Right hindlimb (tissue), 1 donor: ENCODE measurements around the gene ANP32B.
A peak's percentile ranks its signal among the peaks of the same experiment; 100 is the strongest.
"Not testable (repeated sequence)": the region's sequence is repeated elsewhere in the genome, so short reads cannot be mapped to it uniquely, and the experiment has no call there.

ENCODE experiments used
- DNase-seq: peaks from one replicate; pipeline ENCODE4 v3.0.0-alpha.2; 2018

ANP32B gene

DNA sequence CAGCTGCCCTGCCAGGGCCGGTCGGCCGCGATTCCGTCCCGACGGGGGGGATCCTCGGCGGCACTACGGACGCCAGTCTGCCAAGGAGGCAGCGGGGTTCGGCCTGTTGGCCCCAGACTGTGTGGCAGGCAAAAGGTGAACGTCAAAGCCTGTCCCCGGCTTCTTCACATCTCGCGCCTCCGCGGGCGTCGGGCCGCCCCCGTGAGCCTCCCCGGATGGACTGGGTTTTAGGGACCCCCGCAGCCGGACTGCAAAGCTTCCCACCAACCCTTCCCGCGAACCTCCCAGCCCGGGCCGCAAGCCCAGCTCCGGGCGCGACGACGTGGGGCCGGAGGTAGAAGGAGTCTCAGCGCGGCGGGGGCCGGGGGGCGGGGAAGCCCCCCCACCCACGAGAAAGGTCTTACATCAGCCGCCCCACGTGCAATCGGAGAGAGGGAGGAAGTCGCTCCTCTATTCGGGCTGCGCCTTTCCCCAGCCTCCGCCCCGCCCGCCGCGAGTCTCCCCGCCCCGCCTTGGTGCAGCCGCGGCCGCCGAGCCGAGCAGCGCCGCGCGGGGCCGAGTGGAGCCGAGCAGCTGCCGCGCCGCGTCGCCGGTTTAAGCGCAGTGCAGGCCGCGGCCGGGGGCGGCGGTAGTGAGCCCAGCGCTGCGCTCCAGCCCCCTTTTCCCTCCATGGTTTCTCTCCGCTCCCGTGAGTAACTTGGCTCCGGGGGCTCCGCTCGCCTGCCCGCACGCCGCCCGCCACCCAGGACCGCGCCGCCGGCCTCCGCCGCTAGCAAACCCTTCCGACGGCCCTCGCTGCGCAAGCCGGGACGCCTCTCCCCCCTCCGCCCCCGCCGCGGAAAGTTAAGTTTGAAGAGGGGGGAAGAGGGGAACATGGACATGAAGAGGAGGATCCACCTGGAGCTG, at the start of gene ANP32B:
Gene ANP32B (plus strand): TSS at position 659 of the 906 bp plus-strand sequence. CDS start 215 bp downstream, at position 874.
- peak; percentile 96 for DNase-seq

DNA sequence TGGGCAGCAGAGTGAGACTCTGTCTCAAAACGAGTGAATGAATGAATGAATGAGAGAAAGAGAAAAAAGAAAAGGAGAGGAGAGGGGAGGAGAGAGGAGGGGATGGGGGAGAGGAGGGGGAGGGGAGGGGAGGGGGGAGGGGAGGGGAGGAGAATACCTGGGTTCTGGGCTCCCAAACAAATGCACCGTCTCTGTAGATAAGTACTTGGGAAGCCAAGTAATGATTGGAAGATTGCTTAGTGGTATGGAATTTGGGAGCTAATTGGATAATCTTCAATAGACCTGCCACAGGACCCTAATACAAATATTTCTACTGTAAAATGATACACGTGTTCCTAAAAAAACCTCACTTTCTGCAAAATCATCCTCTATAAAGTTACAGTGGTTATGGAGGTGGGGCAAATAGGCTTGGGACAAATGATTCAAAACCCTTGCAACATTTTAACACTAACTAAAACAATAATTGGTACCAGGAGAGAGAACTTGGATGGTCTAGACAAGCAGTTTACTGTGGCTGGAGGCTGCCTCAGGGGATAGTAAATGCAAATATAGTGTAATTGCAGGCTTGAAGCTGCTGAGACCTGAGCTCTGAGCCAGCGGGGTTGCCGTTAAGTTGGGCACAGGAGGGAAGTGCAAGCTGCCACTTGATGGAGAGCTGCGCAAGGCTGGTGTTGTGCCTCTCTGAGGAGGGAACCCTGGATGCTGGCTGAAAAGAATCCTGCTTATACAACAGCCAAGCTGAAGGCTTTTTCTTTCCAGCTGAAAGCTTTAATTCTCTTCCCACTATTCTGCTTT, 48.6 kb upstream of the ANP32B start:
- DNase-seq = no peak

DNA sequence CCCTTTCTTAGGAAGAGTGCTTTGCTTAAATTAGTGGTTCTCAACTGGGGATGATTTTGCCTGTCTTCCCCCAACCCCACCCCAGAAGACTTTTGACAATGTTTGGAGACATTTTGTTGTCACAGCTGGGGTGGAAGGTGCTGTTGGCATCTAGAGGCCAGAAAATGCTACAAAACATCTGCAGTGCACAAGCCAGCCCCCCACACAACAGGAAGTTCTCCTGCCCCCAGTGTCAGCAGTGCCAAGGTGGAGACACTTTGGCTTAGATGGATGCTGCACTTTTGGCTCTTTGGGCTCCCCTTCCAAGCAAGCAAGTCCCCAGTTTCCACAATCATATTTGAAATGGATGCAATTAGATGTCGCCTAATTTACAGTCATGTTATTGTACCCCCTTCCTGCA, 47.9 kb upstream of the ANP32B start:
- DNase-seq = no peak

DNA sequence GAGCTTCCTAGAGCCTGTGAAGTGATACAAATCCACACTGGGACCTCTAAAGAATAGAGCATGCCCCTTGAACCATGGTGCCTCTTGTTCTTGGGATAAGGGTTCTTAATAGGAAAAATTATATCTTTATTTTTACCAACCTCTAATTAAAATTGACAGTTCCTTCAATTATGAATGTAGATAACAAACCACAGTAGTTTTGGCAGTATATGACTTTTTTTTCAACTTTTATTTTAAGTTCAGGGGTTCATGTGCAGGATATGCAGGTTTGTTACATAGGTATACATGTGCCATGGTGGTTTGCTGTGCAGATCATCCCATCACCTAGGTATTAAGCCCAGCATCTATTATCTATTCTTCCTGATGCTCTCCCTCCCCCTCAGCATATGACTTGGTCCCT, 46.1 kb upstream of the ANP32B start:
- no peak for DNase-seq

DNA sequence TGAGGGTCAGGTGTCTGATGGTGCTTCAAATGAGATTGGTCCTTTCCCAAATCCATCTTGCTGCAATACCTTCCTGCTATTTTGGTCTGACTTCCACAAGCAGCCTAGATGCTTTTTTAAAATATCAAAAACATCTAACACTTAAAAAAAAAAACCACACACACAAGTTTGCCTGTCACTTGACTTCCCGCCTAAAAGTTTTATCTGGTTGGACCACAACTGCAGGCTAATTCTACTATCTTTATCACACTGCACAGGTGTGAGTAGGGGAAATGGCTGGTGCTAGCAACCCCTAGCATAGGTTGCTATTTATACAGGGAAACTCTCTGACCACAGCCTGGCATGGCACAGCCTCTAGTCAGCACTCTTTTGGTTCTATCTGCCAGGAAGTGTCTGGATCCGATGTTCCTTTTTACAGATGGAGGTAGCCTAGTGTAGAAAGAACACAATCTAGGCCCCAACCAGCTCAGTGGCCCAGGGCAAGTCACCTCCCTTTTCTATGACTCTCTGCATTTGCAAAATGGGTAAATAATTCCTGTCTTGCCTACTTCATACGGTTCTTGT, 45.0 kb upstream of the ANP32B start, which contains the start of gene HEMGN:
Gene HEMGN (minus strand): TSS at position 92 of the 564 bp plus-strand sequence. CDS start 36 bp downstream, at position 56.
- DNase-seq = no peak

DNA sequence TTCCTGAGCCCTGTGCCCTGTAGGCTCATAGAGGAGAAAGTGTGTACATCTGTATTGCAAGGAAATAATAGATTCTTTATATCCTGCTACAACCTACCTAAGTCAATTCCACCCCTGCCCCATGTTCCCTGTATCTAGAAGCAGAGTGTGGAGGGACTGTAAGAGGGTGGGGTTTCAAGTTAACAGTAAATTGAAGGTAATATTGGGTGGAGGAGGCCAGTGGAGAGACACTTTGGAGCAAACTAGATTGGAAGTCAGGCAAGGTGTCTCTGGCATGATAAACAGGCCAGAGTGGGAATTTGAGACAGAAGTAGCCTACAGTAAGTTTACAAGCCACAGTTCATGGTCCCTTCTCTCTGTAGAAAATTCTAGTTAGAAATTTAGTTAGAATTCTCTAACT, 42.9 kb upstream of the ANP32B start:
- DNase-seq = no peak

DNA sequence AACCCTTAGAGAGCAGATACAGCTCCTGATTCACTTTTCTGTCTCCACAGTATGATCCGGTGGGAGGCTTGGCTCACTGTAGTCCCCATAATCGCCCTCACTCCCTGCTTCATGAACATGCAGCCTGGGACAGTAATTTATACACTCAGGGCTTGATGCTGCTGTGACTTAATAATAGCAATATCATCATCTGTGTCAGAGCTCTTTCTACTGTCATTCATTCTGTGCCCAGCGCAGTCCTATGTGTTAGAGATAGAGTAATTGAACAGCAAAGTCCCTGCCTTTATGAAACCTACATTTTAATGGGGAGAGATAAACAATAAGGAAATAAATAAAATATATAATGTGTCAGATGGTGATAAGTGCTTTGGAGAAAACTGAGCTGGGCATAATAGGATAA, 42.4 kb upstream of the ANP32B start:
- no peak for DNase-seq

DNA sequence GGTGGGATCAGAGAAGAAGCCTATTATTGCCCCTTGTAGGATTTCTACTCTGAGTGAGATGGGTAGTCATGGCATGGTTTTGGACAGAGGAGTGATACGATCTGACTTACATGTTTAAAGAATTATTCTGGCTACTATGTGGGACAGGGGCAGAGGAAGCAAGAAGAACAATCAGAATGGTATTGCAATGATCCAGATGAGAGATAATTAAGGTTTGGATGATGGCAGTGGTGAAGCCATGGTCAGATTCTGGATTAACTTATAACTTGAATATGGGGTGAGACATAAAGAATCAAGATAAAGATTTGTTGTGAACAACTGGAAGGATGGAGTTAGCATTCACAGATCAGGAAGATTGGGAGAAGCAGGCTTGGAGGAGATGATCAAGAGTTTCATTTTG, 41.8 kb upstream of the ANP32B start:
- no peak for DNase-seq

DNA sequence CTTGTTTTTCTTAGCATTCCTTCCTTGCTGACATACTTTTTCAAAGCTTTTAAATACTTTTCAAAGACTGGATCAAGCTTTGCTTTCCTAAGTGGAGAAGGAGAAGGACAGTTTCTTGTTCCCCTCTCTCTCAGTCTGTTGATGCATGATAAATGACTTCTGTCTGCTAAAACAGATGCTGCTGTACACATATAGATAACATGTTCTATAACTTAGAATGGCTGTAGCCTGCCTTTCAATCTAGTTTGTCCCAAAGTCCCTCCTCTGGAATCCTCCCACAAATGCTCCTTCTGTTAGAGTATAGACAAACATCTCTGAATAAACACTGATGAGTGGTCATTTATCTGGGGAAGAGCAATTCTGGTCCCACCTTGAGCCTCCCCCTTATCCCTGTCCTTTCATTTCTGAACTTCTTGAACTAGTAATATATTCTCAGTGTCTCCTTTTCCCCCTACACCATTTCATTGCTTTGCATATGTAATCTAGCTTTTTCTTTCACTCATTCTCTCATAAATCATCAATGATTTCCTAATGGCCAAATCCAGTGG, 39.8 kb upstream of the ANP32B start:
- no peak for DNase-seq

DNA sequence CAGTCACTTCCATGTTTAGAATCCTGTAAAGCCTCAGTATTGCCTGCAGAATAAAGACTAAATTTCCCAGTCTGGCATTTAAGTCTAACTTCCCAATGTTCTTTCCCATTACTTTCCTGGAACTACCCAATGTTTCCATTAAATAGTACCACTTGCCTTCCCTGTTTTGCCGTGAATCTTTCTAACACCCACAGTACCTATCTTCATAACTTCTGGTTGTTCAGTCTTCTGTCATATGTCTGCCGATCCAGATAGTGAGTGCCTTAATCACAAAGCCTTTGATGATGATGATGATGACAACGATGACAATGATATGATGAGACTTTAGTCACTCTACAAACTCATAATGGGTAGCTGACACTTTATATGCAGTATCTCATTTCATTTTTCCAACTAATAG, 38.5 kb upstream of the ANP32B start:
- no peak for DNase-seq

DNA sequence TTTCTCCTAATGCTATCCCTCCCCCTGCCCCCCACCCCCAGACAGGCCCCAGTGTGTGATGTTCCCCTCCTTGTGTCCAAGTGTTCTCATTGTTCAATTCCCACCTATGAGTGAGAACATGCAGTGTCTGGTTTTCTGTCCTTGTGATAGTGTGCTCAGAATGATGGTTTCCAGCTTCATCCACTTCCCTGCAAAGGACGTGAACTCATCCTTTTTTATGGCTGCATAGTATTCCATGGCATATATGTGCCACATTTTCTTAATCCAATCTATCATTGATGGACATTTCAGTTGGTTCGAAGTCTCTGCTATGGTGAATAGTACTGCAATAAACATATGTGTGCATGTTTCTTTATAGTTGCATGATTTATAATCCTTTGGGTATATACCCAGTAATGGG, 37.7 kb upstream of the ANP32B start:
- DNase-seq = not testable (repeated sequence)

DNA sequence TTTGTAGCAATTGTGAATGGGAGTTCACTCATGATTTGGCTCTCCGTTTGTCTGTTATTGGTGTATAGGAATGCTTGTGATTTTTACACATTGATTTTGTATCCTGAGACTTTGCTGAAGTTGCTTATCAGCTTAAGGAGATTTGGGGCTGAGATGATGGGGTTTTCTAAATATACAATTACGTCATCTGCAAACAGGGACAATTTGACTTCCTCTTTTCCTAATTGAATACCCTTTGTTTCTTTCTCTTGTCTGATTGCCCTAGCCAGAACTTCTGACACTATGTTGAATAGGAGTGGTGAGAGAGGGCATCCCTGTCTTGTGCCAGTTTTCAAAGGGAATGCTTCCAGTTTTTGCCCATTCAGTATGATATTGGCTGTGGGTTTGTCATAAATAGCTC, 36.0 kb upstream of the ANP32B start:
- DNase-seq = not testable (repeated sequence)

DNA sequence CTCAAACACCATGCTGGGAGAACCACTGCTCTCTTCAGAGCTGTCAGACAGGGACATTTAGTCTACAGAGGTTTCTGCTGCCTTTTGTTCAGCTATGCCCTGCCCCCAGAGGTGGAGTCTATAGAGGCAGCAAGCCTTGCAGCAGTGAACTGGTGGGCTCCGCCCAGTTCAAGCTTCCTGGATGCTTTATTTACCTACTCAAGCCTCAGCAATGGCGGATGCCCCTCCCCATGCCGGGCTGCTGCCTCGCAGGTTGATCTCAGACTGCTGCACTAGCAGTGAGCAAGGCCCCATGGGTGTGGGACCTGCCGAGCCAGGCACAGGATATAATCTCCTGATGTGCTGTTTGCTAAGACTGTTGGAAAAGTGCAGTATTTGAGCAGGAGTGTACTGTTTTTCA, 32.3 kb upstream of the ANP32B start:
- not testable (repeated sequence) for DNase-seq

DNA sequence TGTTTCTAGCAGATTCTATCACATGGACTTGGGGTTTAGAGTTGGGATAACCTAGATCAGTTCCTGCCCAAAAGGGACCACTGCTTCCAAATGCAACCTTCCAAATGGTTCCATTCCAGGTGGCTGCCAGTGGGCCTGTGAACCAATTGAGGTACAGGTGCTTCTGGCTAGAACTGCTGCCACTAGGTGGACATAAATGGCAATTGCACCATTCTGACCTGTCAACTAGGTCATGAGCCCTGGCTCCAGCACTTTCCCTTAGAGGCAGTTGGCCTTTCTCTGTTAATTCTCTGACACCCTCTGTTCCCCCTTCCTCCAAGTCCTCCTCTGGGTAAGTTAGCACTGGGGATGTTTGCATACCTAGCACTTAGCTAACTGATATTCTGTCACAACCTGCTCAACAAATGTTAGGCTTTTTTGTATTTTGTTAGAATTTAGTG, 28.6 kb upstream of the ANP32B start:
- no peak for DNase-seq

DNA sequence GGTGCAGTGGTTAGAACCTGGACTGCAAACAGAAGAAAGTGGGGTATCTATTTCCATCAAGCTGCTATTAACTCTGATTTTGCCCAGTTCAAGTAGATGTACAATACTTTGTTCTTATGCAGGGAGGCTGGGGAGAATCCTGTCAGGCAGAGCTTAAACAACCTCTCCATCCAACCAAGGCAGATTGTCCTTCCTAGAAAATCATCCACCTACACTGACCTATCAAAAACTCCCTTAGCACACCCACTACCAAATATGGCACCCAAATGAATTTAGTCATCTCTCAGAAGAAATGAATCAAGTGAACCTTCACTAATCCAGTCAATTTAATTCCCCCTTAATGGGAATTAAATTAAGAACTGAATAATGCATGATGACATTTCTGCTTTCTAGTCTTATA, 26.8 kb upstream of the ANP32B start:
- no peak for DNase-seq

DNA sequence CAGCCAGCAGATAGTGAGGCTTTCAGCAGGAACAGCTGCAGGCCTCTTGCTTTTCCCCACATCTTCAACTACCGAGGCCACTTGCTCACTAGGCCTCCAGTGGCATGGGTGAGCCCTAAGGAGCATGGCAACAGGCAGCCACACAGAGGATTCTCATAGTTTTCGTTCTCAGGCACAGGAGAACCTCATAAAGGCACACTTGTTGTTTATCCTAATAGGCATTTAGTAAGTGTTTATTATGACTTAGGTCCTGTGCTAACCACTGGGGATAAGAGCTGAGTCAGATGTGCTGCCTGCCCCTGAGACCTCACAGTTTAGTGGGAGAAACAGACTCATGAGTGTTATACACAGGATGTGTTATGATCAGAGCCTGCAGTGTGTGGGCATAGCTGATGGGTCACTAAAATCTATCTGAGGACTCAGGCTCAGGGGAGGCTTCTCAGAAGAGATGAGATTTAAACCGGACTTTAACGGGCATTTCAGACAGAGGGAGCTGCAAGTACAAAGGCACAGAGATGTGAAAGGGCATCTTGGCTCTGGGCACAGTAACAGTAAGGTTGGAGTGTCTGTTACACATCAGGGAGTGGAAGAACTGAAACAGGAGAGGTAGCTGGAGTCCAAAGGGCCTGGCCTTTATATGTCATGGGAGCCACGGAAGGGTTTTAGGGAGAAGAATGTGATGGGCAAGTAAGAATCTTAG, 24.2 kb upstream of the ANP32B start:
- DNase-seq = no peak

DNA sequence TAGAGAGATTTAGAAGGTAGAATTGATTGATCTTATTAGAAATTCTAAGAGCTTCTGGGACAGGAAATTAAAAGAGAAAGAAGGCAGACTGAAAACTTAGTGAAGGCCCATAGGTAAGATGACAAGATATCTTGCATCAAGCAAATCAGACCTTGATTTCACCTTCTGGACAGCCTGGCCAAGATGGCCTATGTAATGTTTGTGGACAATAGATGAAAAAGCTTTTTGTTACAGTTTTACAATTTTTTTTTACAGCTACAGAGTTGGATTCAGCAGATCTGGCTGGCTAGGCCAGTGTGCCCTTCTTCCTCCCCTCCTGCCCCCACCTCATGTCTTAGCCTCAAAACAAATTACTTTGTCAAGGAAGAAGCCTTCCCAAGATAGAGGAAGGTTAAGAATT, 23.6 kb upstream of the ANP32B start:
- no peak for DNase-seq

DNA sequence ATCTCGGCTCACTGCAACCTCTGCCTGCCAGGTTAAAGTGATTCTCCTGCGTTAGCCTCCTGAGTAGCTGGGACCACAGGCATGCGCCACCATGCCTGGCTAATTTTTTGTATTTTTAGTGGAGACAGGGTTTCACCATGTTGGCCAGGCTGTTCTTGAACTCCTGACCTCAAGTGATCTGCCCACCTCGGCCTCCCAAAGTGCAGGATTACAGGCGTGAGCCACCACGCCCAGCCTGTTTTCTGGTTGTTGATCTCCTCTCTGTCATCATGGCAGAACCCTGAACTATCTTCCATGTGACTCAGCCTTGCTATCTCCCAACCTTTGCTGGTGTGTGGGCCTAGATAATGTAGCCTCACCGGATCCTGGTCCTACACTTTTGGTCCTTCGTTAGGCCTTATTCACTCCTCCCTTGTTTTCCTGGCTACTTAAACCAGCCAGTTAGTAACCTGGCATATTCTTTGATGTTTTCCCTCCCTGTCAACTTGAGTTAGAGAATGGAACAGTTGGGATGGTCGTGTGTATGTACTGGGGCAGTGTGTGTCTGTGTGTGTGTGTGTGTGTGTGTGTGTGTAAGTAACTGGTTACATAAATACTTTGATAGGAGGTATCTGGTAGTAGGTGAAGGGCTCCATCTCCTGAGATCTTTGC, 22.3 kb upstream of the ANP32B start:
- DNase-seq = not testable (repeated sequence)

DNA sequence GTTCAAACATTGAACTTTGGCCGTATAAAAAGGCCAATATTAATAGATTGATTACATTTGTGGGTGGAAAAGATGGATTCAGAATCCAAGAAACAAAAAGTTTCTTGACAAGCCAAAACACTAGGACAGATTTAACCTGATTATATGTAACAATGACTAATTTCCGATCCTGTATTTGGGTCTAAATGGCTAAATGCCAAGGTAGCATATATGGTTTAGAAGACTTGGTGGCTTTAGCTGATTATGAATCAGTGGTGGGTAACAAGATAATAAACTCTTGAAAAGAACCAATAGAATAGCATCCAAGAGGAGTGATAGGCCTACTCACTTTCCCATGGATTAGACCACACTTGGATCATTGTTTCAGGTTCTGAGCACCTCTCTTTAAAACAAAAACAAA, 21.8 kb upstream of the ANP32B start:
- no peak for DNase-seq

DNA sequence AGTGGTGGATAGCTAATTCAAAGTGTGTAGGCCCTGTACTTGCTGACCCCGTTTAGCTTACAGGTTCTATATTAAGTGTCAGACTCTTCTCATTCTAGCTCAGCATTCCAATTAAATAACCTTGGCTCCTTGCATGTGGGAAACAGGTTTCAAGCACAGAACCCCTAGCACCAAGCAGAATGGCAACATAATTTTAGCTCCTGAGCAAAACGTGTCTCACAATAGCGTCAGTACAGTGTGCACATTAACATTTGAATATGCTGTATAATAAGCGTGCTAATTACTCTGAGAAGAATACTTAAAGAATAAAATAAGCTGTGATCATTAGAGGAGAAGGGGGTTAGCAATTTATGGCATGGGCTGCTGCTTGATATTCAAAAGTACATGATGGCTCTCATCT, 21.0 kb upstream of the ANP32B start:
- DNase-seq = no peak

DNA sequence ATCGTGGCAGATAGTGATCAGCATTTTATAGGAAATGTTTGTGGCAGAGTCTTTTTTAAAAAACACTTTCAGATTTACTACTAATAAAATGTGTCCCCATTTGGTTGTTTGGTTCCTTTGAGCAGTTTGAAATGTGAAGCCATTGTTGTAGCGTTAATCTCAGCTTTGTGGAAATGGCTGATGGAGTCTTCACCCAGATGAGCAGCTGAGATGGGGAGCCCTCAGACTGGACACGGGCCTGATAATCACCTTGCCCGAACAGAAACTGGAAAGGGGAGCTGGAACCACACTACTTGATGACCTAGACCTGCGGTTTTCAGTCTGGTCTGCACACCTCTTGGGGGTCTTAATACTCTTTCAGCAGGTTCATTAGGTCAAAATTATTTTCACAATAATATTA, 20.6 kb upstream of the ANP32B start:
- DNase-seq = no peak

DNA sequence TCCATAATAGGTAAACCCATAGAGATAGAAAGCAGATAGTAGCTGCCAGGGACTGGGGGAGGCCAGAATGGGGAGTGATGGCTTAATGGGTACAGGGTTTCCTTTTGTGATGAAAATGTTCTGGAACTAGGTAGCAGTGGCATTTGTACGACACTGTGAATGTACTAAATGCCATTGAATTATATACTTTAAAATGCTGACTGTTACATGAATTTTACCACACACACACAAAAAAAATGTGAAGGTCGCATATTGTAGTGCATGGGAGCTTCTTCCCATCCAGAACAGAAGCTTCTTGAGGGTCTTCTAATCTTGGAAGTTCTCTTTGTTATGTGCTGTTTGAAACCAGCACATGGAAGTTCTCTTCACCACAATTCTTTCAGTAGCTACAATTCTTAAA, 19.9 kb upstream of the ANP32B start:
- no peak for DNase-seq
